GM19238 (cell line): ENCODE data around the gene MGAT5.

Source experiments
- DNase-seq: peaks from one replicate; pipeline ENCODE4 v3.0.0; 2011; ENCODE audit warnings: low spot score; ENCODE audit not compliant: insufficient read length

MGAT5 gene

DNA sequence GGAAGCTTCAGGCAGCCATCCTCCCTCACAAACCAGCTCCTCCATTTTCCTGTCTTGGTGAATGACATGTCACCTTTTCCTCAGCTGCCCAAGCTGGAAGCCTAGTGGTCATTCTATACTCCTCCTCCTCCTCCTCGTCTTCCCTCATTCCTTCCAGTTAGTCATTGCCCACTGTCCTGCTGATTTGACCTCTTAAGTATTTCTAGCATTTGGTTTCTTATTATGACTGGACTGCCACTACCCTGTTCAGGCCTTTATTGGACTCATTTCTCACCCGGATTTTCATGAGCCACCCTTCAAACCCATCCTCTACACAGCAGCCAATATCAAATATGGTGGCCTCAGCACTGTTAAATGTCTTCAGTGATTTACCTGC is 21.9 kb upstream of the MGAT5 start:
- DNase-seq, result no peak

DNA sequence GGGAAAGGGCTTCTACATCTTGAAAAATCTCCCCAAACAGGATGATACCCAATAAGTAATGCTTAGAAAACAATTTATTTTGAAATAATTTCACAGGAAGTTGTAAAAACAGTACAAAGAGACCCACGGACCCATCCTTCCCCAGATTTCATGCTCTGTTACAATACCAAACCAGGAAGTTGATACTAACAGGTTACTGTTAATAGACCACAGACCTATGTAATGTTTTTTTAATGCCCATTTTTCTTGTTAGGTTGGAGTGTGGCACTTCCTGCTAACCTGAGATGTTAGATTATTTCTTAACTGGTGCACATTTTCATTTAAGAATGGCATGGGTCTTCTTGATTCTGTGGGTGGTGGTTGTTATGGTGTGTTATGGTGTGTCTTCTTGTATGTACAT is 21.4 kb upstream of the MGAT5 start:
- DNase-seq, result no peak

DNA sequence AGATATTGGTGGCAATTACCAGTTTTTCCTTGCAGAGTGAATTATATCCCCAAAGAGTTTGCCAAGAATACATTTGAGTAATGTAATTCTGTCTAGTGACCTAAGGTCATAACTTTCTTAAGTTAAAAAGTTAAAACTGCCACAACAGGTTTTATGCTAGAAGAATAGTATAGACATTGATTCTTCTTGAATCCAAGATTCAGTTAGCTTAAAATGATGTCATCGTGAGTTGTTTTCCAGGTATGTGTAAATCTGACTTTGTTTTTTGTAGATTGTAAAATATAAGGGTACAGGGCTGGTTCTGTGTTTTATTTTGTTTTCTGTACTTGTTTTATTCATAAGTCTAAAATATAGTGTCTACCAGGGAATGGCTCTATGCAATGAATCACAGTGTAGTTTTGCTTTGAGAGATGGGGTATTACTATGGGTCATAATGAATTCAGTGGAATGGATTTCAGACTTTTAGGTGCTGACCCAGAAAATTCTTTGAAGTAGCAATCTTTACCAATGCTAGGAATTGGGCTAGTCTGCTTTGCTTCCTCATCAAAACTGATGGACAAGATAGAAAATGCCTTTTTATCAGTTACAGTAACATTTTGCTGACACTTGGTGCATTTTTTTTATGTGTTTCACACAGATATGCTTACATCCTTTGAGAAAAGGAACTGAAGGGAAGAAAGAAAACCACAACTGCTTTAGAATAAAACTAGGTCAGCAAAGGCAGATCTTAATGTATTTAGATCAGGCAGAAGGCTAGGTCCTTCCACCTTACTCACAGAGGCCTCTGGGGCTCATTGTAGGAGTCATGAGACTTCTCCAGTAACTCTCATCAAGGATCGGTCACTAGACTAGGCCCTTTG is 20.8 kb upstream of the MGAT5 start:
- DNase-seq, result no peak

DNA sequence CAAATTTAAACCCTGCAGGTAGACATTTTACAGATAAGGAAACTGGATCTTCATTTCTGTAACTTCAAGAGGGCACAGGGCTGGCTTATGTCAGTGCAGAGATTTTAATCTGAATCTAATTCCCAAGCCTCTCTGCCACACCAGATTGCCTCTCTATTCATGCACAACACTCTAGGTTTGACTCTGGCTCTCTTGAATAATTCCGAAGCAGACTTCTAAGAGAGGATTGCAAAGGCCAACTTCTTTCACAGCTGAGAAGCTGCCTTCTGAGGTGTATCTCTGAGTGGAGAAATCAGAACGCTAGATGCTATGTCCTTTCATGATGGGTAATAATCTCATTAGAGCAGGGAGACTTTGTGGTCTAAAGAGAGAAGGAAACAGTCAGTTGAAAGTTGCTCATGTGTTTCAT is 20.1 kb upstream of the MGAT5 start:
- no peak for DNase-seq

DNA sequence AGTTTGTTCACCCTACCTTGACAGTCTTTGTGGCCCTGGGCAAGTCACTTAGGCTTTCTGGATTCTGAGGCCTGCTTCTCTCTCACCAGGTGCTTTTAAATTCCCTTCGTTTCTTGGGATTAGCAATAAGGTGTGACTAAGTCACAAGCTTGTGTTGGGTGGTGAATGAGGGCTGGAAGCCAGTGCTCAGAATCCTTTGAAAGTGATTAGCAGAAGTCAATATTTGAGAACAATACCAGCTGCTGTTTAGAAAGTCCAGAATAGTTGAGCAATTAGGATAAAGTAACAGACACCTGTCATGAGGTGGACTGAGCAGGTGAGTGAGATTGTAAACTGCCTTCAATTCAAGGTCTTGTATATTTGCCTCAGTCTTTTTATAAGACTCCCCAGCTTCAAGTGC is 19.3 kb upstream of the MGAT5 start:
- DNase-seq, result no peak

DNA sequence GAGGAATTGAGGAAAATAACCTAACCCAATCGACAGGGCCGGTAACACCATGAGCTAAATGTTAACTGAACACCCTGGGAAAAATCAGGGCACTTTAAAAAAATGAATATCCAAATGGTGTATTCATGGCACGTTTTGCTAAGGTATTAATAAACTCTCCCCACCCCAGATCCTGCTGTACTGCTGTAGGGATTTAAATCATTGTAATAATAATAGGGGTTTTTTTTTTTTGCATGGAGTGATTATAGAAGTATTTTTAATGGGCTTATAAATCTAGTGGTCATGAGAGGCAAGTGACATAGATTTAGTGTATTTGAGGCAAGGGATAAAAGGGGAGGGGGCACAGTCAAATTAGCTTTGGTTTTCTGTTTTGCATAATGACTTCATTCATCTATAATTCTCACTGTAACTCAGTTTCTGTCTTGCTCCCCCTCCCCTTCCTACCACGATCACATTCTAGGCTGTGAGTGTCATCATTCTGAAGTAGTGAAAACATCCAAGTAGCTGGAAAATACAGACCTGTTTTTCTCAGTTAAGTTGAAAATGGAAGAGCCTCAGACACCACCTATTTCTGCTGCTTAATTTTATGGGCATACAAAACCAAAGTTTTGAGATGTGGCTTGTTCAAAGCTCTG is 18.2 kb upstream of the MGAT5 start:
- DNase-seq, result no peak

DNA sequence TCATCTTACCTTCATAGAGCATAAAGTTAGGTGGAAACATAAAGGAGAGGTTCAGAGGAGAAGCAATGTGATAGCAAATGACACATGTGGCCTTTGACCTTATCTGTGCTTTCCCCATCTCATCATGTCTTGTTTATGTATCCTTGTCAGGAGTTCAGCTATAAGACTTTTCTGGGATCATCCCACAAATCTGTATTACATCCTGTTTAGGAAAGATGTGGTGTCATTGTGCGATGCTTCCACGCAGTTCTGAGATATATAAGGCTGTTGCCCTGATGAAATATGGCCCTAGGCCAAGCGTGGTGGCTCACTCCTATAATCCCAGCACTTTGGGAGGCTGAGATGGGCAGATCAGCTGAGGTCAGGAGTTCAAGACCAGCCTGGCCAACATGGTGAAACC is 15.5 kb upstream of the MGAT5 start:
- DNase-seq, result no peak

DNA sequence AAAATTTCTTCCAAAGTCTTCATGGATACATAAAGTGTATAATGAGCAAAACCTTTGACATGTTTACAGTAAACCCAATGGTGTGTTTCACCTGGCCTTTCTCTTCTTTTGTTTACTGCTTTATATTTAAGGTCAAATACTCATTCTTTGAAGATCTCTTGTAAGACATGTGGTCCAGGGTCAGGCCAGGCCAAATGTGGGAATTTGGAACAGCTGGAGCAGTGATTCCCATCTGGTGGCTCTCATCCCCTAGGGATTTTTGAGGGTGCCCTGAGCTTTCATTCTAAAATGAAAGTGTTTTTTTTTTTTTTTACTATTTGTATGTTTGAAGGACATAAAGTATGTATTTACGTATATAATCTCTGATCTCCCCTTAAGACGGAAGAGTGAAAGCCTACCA is 13.8 kb upstream of the MGAT5 start:
- DNase-seq, result no peak

DNA sequence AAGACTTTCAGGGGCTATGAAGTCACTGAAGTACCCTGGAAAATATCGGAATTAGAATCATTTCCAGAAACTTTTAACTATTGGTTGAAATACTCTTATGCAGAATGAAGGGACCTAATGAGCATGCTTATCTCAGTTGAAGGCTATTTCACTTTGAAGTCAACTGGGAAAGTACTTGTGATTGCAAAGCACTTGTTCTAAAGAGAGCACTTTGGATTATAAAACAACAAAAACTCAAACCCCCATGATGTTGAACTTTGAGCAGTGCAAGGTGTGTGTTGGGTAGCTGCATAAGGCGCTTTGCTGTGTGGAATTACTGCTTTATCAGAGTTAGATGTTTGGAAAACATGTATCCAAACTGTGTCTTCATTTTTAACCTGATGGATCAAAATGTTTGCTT is 12.0 kb upstream of the MGAT5 start:
- no peak for DNase-seq

DNA sequence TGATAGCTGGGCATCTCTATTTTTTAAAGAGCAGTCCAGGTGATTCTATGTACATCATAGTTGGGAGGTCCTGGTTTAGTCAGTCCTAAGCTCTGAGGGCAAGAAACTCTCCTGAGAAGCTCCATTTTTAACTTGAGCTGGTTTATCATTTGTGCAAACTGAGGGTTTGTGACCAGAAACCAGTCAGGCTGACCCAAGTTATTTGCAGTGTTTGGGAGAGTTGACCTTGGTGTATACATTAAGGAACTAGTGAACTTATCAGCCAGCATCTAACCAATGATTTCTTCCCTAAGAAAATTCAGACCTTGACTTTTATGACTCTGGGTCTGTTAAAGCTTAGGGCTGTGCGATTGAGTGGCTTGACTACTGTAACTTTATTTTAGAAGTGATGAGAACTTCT is 10.6 kb upstream of the MGAT5 start:
- DNase-seq, result no peak

DNA sequence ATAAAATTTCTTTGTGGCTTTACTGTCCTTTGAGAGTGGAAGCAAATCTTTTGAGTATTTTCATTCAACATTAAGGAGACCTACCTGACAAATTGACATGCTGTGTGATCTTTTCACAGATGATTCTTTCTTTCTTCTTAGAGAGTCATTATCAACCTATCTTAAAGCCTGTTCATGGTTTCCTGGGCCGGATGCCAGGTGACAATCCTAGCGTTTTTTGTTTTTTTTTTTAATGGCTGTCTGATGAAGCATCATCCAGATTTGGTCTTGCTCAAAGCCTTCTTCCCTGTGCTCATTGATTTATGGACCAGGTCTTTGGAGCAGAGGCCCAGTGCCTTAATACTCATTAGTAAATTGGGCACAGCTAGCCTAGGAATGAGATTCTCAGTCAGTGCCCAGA is 9.8 kb upstream of the MGAT5 start:
- DNase-seq, result no peak

DNA sequence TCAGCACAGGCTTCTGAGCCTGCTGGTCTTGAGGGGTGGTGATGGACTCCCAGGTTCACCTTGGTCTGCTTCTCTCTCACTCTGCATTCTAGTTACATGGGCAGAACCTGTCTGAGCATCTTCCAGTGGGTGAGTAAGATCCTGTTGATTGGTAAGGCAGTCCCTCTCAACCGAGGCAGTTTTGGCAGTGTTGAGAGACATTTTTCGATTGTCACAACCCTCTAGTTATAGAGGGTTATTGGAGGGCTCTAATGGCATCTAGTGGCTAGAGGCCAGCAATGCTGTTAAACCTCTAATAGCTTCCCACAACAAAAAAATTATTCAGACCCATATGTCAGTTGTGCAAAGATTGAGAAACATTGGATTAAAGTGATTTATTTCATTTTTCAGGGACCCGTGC is 9.3 kb upstream of the MGAT5 start:
- DNase-seq, result no peak

DNA sequence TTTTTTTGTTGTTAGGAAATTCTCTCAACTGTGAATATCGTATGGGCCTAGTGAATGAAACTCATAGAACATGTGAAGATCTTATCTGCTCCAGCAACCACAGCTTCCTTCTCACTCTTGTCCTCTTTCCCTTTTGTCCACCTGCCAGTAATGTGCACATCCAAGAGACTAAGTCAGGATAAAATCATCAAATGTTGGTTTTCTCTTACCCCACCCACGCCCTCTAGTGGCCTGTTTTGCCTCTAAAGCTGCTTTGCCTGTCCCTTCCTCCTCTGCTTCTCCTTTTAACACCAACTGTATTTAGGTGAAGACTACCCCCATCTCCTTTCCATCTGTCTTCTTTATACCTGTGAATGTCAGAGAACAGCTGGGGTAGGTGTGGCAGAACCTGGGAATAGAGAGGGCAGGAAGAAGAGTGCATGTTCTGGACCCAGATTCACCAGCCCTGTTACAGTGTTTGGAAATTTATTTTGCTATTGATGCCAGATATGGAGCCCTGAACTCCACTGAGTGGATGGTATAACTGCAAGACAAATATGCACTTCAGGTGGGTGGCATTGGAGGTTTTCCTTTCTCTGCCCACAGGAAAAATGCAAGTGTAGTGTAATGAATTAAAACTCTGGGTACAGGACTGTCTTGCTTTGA is 8.4 kb upstream of the MGAT5 start:
- DNase-seq, result no peak

DNA sequence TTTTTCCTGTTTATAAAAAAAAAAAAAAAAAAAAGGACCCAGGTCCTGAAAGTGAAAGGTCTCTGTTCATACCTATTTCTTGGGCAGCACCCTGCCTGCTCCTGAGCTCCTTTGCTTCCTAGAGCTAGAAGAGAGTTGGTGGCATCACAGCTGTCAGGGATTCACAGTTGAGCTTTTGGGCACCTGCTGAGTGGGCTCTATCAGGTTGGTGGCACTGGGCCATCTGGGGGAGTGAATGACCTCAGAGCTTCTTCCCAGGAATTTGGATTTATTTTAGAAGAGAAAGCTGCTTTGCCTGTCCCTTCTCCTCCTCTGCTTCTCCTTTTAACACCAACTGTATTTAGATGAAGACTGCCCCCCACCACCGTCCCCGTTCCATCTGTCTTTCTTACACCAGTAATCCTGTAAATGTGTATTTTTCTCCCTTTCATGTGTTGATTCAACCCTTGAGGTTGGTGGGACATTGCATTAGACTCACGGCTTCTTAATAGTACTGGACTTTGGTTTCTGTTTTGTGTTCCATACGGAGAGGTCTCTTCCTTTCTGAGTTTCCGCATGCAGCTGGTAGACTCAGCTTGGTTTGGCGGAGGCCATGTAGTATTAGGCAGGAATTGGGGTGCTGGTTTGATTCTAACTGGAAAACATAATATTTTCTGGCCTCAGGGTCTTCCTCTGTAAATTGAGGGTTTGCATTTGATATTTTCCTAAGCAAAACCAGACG is 7.6 kb upstream of the MGAT5 start:
- no peak for DNase-seq

DNA sequence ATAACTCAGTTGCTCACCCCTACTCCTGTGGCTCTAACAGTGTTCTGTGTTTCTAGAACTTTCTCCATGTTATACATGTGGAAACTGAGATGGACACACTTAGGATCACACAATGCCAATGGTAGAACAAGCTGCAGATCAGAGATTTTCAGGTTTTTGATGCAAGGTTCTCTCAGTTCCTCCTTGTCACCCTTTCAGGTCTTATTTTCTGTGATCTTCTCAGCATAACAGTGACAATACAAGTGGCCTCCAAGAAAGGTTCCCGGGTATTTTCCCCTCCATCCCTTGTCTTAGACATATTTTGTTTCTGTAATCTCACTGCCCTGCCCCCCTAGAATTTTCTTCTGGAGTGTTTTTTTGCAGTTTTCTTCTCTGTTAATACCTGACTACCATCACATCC is 6.2 kb upstream of the MGAT5 start:
- no peak for DNase-seq

DNA sequence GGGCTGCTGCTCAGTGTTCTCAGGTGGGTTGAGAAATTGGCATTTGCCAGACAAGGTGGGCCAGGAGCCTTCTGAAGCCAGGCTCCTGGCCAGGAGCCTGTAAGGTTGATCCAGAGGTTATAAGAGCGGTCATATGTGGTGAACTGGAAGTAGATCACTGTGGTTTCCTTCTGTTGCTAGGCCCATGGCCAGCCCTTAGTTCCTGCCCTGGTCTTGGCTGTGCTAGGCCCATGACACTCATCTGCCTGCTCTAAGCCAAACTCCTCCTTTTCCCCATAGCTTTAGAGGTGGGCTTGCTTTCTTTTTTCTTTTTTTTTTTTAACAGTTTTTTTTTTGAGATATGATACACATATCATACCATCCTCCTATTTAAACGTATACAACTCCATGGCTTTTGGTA is 5.0 kb upstream of the MGAT5 start:
- no peak for DNase-seq

DNA sequence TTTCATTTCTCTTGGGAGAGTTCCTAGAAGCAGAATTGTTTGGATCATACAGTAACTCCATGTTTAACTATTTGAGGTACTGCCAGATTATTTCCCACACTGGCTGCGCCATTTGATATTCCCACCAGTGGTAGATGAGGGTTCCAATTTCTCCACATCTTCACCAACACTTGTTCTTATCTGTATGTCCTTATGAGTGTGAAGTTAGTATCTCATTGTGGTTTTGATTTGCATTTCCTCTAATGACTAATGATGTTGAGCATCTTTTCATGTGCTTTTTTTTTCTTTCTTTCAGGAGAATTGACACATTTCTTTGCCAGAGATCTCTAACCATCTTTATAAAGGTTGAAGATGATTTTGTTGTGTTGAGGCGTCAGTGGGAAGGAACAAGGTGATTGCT is 4.1 kb upstream of the MGAT5 start:
- no peak for DNase-seq

DNA sequence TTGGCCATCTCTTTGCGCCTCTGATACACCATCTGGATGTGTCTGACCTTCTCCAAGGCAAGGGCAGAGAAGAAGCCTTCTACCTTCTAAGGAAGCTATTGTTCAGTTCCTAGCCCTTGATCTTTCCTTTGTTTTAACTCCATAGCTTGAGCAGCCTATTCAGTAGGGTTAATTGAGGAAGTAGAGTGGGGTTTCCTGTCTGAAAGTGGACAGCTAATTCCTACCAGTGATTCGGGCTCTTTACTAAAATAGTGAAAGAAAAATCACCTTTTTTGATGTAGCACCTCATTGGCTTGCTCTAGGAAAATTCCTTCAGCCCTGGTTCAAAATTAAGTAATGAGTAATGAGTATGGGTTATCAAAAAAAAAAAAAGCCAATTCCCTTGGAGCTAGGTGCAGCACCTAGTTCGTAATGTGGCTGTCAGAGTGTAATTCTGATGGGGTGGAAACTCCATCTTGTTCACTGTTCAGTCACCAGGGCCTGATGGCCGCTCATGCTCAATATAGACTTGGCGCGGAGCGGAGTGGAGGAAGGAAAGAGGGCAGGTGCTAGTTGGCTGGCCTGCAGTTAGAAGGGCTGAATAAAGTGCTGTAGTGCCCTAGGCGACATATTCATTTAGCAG is 2.9 kb upstream of the MGAT5 start:
- no peak for DNase-seq

DNA sequence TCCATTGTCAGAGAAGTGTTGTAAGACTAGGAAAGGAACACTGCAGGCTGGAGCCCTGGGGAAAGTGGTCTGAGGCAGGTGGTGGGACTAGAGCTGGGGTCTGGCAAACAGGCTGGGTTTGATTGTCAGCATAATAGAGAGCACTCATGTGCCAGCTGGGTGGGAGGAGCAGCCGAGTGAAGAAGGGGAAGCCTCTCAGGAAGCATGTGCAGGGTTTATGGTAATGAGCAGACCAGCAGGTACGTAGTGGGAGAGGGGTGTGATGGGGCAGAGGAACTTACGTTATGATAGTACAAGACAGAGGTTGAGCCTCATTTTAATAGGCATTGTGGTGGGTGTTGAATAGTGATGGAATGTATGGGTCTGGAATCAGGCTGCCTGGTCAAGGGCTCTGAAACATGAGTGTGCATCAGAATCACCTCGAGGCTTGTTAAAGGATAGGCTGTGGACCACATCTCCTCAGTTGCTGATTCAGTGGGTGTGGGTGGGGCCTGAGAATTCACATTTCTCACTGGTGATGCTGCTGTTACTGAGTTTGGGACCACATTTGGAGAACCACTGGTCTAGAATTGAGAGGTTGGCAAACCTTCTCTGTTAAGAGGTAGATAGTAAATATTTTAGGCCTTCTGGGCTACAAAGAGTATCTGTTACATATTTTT is 1.7 kb upstream of the MGAT5 start:
- DNase-seq, result no peak

DNA sequence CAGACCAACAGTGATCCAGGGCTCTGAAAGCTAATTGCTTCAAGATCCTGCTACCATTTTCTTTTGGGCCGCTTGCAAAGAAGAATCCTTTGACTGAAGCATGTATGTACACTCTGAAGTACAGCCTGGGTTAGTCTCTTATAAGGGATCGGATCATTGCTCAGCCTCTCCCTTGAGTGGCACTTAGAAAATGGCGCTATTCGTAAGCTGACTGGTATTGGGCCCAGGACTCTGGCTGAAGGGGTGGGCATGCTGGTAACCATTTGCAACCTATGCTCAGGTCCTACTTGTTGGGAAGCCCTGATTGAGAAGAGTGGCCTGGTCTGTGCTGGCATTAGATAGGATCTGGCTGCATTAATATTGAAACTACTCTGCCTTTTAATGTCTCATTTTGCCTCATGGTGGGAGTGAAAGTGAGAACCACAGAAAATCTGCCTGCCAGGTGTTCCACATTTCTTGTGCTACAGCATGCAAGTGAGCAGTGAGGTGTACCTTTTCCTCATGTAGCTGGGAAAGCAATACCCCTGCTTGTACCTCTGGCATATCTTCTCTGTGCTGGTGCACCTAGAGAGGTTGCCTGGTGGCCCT is 661 bp upstream of the MGAT5 start:
- DNase-seq, result no peak

DNA sequence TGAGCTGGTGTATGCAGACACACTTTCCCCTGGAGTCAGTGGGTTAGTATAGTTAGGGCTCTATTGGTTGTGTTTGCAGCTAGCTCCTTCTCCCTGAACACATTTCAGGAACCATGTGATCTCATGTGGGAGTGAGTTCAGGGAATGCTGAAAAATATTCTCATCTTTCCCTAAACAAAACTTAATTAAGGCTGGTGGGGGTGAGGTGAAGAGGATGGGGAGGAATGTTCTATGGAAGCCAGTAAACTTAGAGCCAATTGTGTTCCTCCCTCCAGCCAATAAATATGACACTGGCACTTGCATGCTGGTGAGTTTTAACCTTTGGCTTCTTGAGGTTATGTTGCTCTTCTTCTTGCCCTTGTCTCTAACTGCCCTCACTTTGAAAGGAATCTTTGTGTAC is 952 bp downstream of the MGAT5 start:
- DNase-seq, result no peak
